ENCODE results near the gene CAMKK2. TPM values are rescaled to one million over a fixed set of nuclear protein-coding genes. Genes with fewer than 3 reads are reported as not detected.
A peak's percentile ranks its signal among the peaks of the same experiment; 100 is the strongest.

Gene CAMKK2
- 10 to 100 TPM; 32.2 to 32.7 TPM for total RNA-seq

DNA sequence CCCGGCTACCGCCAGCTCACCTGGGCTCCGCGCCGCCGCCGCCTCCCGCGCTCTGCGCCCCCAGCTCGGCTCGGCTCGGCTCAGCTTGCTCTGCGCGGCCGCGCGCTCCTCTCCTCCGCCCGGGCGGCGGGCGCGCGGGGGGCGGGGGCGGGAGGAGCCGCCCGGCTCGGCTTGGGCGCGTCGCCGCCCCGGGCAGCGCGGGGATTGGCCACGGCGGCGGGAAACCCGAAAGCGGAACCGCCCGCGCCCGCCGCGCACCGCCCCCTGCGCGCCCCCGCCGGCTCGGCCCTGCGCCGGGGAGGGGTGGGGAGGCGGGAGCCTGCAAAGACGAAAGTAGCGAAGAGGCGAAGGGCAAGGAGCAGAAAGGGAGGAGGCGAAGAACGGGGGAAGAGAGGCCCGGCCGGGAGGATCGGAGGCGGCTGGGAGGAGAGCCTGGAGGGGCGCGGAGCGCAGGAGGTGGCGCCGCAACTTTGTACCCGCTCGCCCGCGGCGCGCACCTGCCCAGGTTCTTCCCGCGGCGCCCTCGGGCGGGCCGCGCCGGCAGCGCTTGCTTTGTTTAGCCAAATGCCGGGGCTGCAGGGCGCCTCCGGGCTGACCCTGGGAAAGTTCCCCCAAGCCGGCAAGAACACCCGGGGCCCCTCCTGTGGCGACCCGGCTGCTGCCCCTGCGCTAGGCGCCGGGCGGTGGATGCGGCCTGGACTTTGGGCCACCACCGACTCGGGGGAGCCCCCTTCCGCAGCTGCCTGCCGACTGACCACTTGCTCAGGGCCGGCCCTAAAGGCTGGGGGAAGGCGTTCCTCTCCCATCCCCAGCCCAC, at the start of gene CAMKK2:
Gene CAMKK2, minus strand, starts transcription at position 92 of the 817 bp plus-strand sequence. CDS start 22,183 bp downstream, outside the sequence.
- POLR2A ChIA-PET: interaction anchor here (0.7 to 2.6 kb wide), 3 partner anchors 9 to 759 kb away, joined by 3 to 8 read pairs (median 4); no protein-coding TSS in a partner anchor
- Mint-ChIP-seq H3K4me1 (ENCODE audit: low read depth) (peaks cover 44% of the 10 kb centered on the region), H3K36me3 (ENCODE audit: low read depth) (peaks cover 7% of the 10 kb centered on the region), H3K27me3 (ENCODE audit: low read depth) (peaks cover 2% of the 10 kb centered on the region), H3K27ac (peak within 1 kb of the TSS; percentile 86), H3K9me3 (ENCODE audit: insufficient read depth) (no peaks in the 10 kb centered on the region), H3K4me3 (peak within 1 kb of the TSS; percentile 89)
- CTCF ChIA-PET: interaction anchor here (1.0 to 2.1 kb wide), 3 partner anchors 58 to 237 kb away, joined by 4 to 5 read pairs (median 5); partner anchors contain the start of gene RNF34
- DNase-seq (peak; percentile 89), ATAC-seq (peak; percentile 88)

DNA sequence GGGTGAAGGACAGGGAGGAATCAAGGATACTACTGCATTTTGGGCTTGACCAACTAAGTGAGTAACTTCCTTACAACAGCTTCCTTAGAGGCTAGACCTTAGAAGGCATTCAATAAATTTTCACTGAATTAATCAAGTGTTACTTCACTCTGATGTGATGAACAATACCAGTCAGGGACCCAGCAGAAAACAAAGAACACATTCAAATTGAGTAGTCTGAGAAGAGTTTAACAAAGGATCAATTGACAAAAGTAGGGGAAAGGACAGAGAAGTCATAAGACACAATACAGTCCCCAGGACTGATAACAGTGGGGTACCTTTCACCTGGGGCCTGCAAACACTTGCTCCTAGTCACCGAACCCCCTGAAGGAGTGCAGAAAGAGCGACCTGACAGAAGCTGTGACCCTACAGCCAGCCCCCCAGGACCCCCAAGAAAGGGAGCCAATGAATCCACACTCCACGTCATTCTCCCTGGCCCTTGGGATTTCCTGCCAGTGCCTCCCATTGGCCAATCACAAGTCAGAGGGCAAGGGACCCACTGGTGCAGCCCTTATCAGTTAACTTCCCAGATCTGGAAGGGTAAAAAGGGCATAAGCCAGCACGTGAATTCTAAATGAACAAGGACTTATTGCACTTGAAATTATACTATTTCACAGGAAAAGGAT, 48.8 kb upstream of the CAMKK2 start:
- Mint-ChIP-seq H3K36me3 (ENCODE audit: low read depth) (peaks cover 53% of the 10 kb centered on the region), H3K9me3 (ENCODE audit: insufficient read depth) (no peaks in the 10 kb centered on the region), H3K27me3 (ENCODE audit: low read depth) (no peaks in the 10 kb centered on the region), H3K27ac (no peak overlapping the region), H3K4me3 (no peak overlapping the region), H3K4me1 (ENCODE audit: low read depth) (peaks cover 6% of the 10 kb centered on the region)
- DNase-seq (no peak), ATAC-seq (no peak)
- ChIA-PET POLR2A (no interaction called here), CTCF (interaction anchor here (0.7 to 5.1 kb wide), 2 partner anchors 11 to 1587 kb away, joined by 3 to 31 read pairs; no protein-coding TSS in a partner anchor)

GRCh38 chr12:121344506-121344905, 48.0 kb upstream of the CAMKK2 start:
- CTCF ChIA-PET: no interaction called here
- Mint-ChIP-seq H3K36me3 (ENCODE audit: low read depth) (peaks cover 55% of the 10 kb centered on the region), H3K4me1 (ENCODE audit: low read depth) (peaks cover 2% of the 10 kb centered on the region), H3K27me3 (ENCODE audit: low read depth) (no peaks in the 10 kb centered on the region), H3K9me3 (ENCODE audit: insufficient read depth) (no peaks in the 10 kb centered on the region), H3K27ac (peak overlapping the region; percentile 5), H3K4me3 (no peak overlapping the region)
- POLR2A ChIA-PET: no interaction called here
- DNase-seq (no peak), ATAC-seq (no peak)

GRCh38 chr12:121337416-121337815, 40.9 kb upstream of the CAMKK2 start:
- Mint-ChIP-seq H3K27me3 (ENCODE audit: low read depth) (no peaks in the 10 kb centered on the region), H3K4me3 (no peak overlapping the region), H3K4me1 (ENCODE audit: low read depth) (peaks cover 5% of the 10 kb centered on the region), H3K36me3 (ENCODE audit: low read depth) (peaks cover 64% of the 10 kb centered on the region), H3K27ac (peak overlapping the region; percentile 20), H3K9me3 (ENCODE audit: insufficient read depth) (no peaks in the 10 kb centered on the region)
- POLR2A ChIA-PET: no interaction called here
- DNase-seq (no peak), ATAC-seq (no peak)
- CTCF ChIA-PET: interaction anchor here (1.1 to 1.6 kb wide), 3 partner anchors 10 to 64 kb away, joined by 3 to 5 read pairs (median 3); no protein-coding TSS in a partner anchor

DNA sequence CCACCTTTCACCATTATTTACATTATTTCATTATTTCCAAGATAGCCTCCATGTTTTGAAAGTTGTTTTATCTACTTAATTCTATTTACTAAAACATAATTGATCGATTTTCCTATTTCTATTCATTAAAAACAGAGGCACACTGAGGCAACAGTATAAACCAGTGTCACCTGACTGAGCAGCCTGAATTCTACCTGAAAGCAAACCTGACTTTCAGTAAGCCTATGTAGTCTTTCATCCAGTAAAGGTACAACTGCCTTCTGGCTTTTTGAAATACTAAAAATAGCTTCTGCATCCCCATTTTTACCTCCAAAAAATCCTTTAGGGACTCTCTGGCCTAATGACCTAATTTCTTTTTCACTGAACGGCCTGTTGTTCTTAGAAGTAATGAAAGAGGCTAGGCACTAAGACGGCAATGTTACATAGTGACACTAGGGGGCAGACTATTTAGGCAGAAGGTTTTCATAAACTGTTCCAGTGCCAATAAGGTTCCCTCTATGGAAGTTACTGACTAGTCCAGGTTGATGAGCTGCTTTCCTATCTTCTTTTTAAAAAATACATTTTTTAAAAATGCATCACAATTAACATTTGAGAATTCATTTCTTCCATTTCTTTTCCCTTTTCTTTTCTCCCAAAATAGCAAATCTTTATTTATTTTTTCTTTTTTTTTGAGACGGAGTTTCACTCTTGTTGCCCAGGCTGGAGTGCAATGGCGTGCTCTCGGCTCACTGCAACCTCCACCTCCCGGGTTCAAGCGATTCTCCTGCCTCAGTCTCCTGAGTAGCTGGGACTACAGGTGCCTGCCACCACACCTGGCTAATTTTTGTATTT, 38.2 kb upstream of the CAMKK2 start:
- no peak overlapping the region for H3K4me3 Mint-ChIP-seq
- H3K27me3 Mint-ChIP-seq (ENCODE audit: low read depth): no peaks in the 10 kb centered on the region
- ChIA-PET POLR2A (interaction anchor here (1.2 to 2.0 kb wide), 2 partner anchors 18 to 66 kb away, joined by 4 to 10 read pairs; partner anchors contain the start of gene RNF34), CTCF (interaction anchor here (0.6 to 7.2 kb wide), 29 partner anchors 9 to 383 kb away, joined by 3 to 61 read pairs (median 4); partner anchors contain the start of genes ANAPC5 and RNF34)
- H3K9me3 Mint-ChIP-seq (ENCODE audit: insufficient read depth): no peaks in the 10 kb centered on the region
- peaks cover 5% of the 10 kb centered on the region for H3K4me1 Mint-ChIP-seq (ENCODE audit: low read depth)
- peaks cover 69% of the 10 kb centered on the region for H3K36me3 Mint-ChIP-seq (ENCODE audit: low read depth)
- ATAC-seq (peak; percentile 76), DNase-seq (peak; percentile 42)
- H3K27ac Mint-ChIP-seq: no peak overlapping the region

DNA sequence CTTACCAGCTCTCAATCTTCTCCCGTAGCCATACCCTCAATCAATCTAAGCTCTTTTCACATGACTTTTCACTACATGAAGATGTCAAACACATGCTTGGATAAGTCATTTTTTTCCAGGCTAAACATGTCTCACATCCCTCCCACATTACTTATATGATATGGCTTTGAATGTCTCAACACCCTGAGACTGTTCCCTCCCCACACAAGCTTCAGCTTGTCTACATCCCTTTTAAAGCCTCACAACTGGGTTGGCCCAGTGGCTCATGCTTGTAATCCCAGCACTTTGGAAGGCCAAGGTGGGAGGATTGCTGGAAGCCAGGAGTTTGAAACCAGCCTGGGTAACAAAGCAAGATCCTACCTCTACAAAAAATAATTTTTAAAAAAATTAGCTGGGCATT, 37.2 kb upstream of the CAMKK2 start:
- ChIA-PET CTCF (interaction anchor here (0.8 to 7.2 kb wide), 12 partner anchors 8 to 108 kb away, joined by 3 to 61 read pairs (median 9); partner anchors contain the start of gene RNF34), POLR2A (interaction anchor here (2.0 kb wide), 1 partner anchor 67 kb away, joined by 10 read pairs; the partner anchor contains the start of gene RNF34)
- H3K36me3 Mint-ChIP-seq (ENCODE audit: low read depth): peaks cover 69% of the 10 kb centered on the region
- no peak overlapping the region for H3K4me3 Mint-ChIP-seq
- no peak for DNase-seq
- H3K27me3 Mint-ChIP-seq (ENCODE audit: low read depth): no peaks in the 10 kb centered on the region
- H3K27ac Mint-ChIP-seq: no peak overlapping the region
- ATAC-seq: no peak
- H3K9me3 Mint-ChIP-seq (ENCODE audit: insufficient read depth): no peaks in the 10 kb centered on the region
- H3K4me1 Mint-ChIP-seq (ENCODE audit: low read depth): peaks cover 5% of the 10 kb centered on the region

DNA sequence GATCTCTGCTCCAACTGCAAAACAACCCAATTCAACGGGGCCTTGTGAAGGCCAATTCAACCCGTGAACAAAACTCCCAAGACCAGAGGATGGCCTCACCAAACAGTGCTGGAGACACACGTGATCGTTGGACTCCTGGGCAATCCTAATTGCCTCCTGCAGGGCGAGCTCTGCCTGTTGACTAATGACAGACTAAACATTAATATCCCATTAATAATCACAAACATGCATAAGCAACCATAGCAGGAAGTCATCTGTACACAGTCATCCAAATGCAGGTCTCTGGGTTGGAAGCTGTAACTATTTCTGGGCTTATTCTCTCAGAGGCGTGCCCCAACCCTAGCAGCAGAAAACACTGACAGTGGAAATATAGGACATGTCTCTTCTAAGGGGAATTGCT, 34.7 kb upstream of the CAMKK2 start:
- no peaks in the 10 kb centered on the region for H3K9me3 Mint-ChIP-seq (ENCODE audit: insufficient read depth)
- peaks cover 77% of the 10 kb centered on the region for H3K36me3 Mint-ChIP-seq (ENCODE audit: low read depth)
- peaks cover 11% of the 10 kb centered on the region for H3K4me1 Mint-ChIP-seq (ENCODE audit: low read depth)
- H3K27me3 Mint-ChIP-seq (ENCODE audit: low read depth): no peaks in the 10 kb centered on the region
- no peak for ATAC-seq
- no peak for DNase-seq
- ChIA-PET POLR2A (no interaction called here), CTCF (interaction anchor here (1.0 to 7.2 kb wide), 3 partner anchors 10 to 111 kb away, joined by 3 to 61 read pairs (median 3); partner anchors contain the start of gene ANAPC5)
- H3K4me3 Mint-ChIP-seq: no peak overlapping the region
- H3K27ac Mint-ChIP-seq: no peak overlapping the region

DNA sequence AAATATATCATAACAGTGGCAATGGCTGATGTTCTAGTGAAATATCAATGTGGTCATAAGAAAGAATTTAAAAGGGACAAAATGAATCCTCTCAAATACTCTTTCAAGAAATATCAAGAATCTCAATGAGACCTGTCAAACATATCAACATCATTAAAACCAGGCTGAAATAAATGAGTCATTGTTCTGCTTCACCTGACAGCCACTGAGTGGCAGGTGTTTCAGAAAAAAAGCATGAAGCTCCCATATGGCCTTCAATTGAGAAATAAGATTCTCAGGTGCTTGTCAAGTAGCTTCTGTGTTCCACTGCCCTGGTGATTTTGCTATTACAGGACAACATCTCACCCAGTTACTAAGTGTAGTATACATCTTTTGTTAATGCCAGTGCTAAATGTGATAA, 34.2 kb upstream of the CAMKK2 start:
- CTCF ChIA-PET: interaction anchor here (1.0 to 7.2 kb wide), 2 partner anchors 10 to 111 kb away, joined by 3 to 61 read pairs; no protein-coding TSS in a partner anchor
- POLR2A ChIA-PET: no interaction called here

DNA sequence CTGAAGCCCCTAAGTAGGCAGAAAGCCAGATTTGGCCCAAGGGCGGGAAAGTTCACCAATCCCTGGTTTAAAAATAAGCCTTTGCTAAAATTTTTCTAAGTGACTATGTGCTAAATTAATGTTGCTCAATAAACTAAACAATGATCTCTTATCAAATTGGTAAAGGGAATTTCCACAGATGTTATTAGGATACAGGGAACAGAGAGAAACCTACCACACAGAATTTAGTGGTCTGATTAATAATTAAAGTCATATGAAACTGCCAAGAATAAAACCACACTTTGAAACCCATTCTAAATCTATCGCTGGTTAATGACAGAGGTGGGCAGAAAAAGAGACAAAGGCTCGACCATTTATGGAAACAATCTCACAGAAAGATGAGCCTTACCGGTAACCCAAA, 33.7 kb upstream of the CAMKK2 start:
- Mint-ChIP-seq H3K27ac (no peak overlapping the region), H3K4me1 (ENCODE audit: low read depth) (peaks cover 11% of the 10 kb centered on the region), H3K27me3 (ENCODE audit: low read depth) (no peaks in the 10 kb centered on the region), H3K36me3 (ENCODE audit: low read depth) (peaks cover 77% of the 10 kb centered on the region), H3K4me3 (no peak overlapping the region), H3K9me3 (ENCODE audit: insufficient read depth) (no peaks in the 10 kb centered on the region)
- CTCF ChIA-PET: interaction anchor here (1.0 to 7.2 kb wide), 2 partner anchors 11 to 112 kb away, joined by 3 to 61 read pairs; no protein-coding TSS in a partner anchor
- DNase-seq (no peak), ATAC-seq (no peak)
- POLR2A ChIA-PET: no interaction called here

More for the DNA sequence above, 34.2 kb upstream of the CAMKK2 start:
- ATAC-seq (no peak), DNase-seq (no peak)
- no peak overlapping the region for H3K4me3 Mint-ChIP-seq
- peaks cover 81% of the 10 kb centered on the region for H3K36me3 Mint-ChIP-seq (ENCODE audit: low read depth)
- no peaks in the 10 kb centered on the region for H3K9me3 Mint-ChIP-seq (ENCODE audit: insufficient read depth)
- H3K27me3 Mint-ChIP-seq (ENCODE audit: low read depth): no peaks in the 10 kb centered on the region
- H3K27ac Mint-ChIP-seq: no peak overlapping the region
- peaks cover 11% of the 10 kb centered on the region for H3K4me1 Mint-ChIP-seq (ENCODE audit: low read depth)

GRCh38 chr12:121328620-121329019, 32.1 kb upstream of the CAMKK2 start:
- Mint-ChIP-seq H3K27me3 (ENCODE audit: low read depth) (no peaks in the 10 kb centered on the region), H3K27ac (no peak overlapping the region), H3K36me3 (ENCODE audit: low read depth) (peaks cover 78% of the 10 kb centered on the region), H3K4me3 (no peak overlapping the region), H3K9me3 (ENCODE audit: insufficient read depth) (no peaks in the 10 kb centered on the region), H3K4me1 (ENCODE audit: low read depth) (peaks cover 6% of the 10 kb centered on the region)
- CTCF ChIA-PET: no interaction called here
- no peak for DNase-seq
- no peak for ATAC-seq
- POLR2A ChIA-PET: interaction anchor here (0.5 kb wide), 1 partner anchor 76 kb away, joined by 3 read pairs; no protein-coding TSS in a partner anchor
